SKM-1 treated with dmso at 0.1 percent for 144 hours (cell line): Measurements from ENCODE around the gene CNBD2.
"Not testable (repeated sequence)": the region's sequence is repeated elsewhere in the genome, so short reads cannot be mapped to it uniquely, and the experiment has no call there.

Source experiments
- DNase-seq: peaks from one replicate; lab custom pipeline; 2025; ENCODE audit not compliant: unreplicated experiment; lab: John Stamatoyannopoulos, UW

Gene CNBD2

GRCh38 chr20:36018208-36018988 lies 50.0 kb downstream of the CNBD2 start:
- no peak for DNase-seq

- not testable (repeated sequence) for DNase-seq
These were observed 57.7 kb downstream of the CNBD2 start for GRCh38 chr20:36026131-36026530.

GRCh38 chr20:36028106-36028808 lies 59.9 kb downstream of the CNBD2 start:
- DNase-seq: no peak

GRCh38 chr20:36030149-36030548 lies 61.8 kb downstream of the CNBD2 start:
- no peak for DNase-seq

- DNase-seq: no peak
These were observed 63.4 kb downstream of the CNBD2 start for GRCh38 chr20:36031806-36032205.

- no peak for DNase-seq
These were observed 66.5 kb downstream of the CNBD2 start for GRCh38 chr20:36034875-36035274.

GRCh38 chr20:36035745-36036144 lies 67.4 kb downstream of the CNBD2 start:
- peak; percentile 6 for DNase-seq

GRCh38 chr20:36036688-36037087 lies 68.3 kb downstream of the CNBD2 start:
- no peak for DNase-seq

GRCh38 chr20:36040571-36040970 lies 72.2 kb downstream of the CNBD2 start:
- peak; percentile 40 for DNase-seq

GRCh38 chr20:36043441-36043840 lies 75.1 kb downstream of the CNBD2 start:
- DNase-seq: no peak

GRCh38 chr20:36043892-36044515 lies 75.6 kb downstream of the CNBD2 start:
- no peak for DNase-seq

GRCh38 chr20:36045373-36045714 lies 77.0 kb downstream of the CNBD2 start:
- DNase-seq: no peak

- not testable (repeated sequence) for DNase-seq
These were observed 77.8 kb downstream of the CNBD2 start for GRCh38 chr20:36046073-36046798.

- not testable (repeated sequence) for DNase-seq
These were observed 81.0 kb downstream of the CNBD2 start for GRCh38 chr20:36049408-36049807.

- DNase-seq: peak; percentile 87
These were observed 82.3 kb downstream of the CNBD2 start for GRCh38 chr20:36050436-36051317.

- DNase-seq: no peak
These were observed 83.1 kb downstream of the CNBD2 start for GRCh38 chr20:36051318-36052116.

GRCh38 chr20:36052117-36052513 lies 83.7 kb downstream of the CNBD2 start:
- DNase-seq: no peak

GRCh38 chr20:36053863-36054518 lies 85.6 kb downstream of the CNBD2 start:
- not testable (repeated sequence) for DNase-seq

GRCh38 chr20:36055145-36055544 lies 86.8 kb downstream of the CNBD2 start:
- DNase-seq: no peak
